Activated CD4-positive, alpha-beta T cell treated with anti-CD3 and anti-CD28 coated beads, Interleukin-2, amount 50 U/mL, for 1 hour (primary cell): Measurements from ENCODE around the gene ZNF316.

ENCODE experiments used
- DNase-seq: peaks from one replicate; pipeline ENCODE4 v3.0.0-alpha.2; 2020

Gene ZNF316

GRCh38 chr7:6701860-6702259 is 64.7 kb downstream of the ZNF316 start:
- DNase-seq, result no peak
